Posterior cingulate gyrus (tissue), 11 donors: ENCODE data around the gene SEL1L.
"Not testable (repeated sequence)": the region's sequence is repeated elsewhere in the genome, so short reads cannot be mapped to it uniquely, and the experiment has no call there.

Experiments
- DNase-seq, 10 donors: peaks; one replicate each; pipeline versions ENCODE4 v3.0.0 to v3.0.0-alpha.2; 2020 to 2021; ENCODE audit warnings: mixed read lengths in 3 of 10
- intact Hi-C: fragments of 100-400 bp; cut with DNase I; formaldehyde crosslinking; loops from one replicate; pipeline ENCODE4 v1.15.1; 2023

Gene SEL1L

GRCh38 chr14:81533536-81534343 lies at the start of gene SEL1L:
Gene SEL1L (minus strand): TSS chr14:81533853. CDS start chr14:81533744, 109 bp downstream.
- intact Hi-C loops: loop anchor here (5.0 kb wide), 1 partner anchor 311 kb away; the partner anchor contains the start of gene GTF2A1
- DNase-seq: peak; percentile 98 to 100 (median 99)

- intact Hi-C loops: no loop called here
- no peak for DNase-seq
These were observed 48.8 kb upstream of the SEL1L start for GRCh38 chr14:81582420-81582819.

GRCh38 chr14:81579115-81579514 lies 45.5 kb upstream of the SEL1L start:
- intact Hi-C loops: no loop called here
- no peak for DNase-seq

- no peak for DNase-seq
- intact Hi-C loops: no loop called here
These were observed 37.8 kb upstream of the SEL1L start for GRCh38 chr14:81571437-81571836.

- DNase-seq: no peak
- intact Hi-C loops: no loop called here
These were observed 33.6 kb upstream of the SEL1L start for GRCh38 chr14:81567302-81567701.

GRCh38 chr14:81565441-81566290 lies 32.0 kb upstream of the SEL1L start:
- intact Hi-C loops: no loop called here
- DNase-seq: peak in 6 of 10 donors; percentile 25 to 84 (median 50)

- intact Hi-C loops: no loop called here
- no peak for DNase-seq
These were observed 29.2 kb upstream of the SEL1L start for GRCh38 chr14:81562818-81563217.

- no peak for DNase-seq
These were observed 27.6 kb upstream of the SEL1L start for GRCh38 chr14:81561084-81561775.

GRCh38 chr14:81559385-81559784 lies 25.7 kb upstream of the SEL1L start:
- intact Hi-C loops: no loop called here
- no peak for DNase-seq

More at GRCh38 chr14:81561084-81561775, 27.6 kb upstream of the SEL1L start:
- intact Hi-C loops: no loop called here

GRCh38 chr14:81557146-81557545 lies 23.5 kb upstream of the SEL1L start:
- DNase-seq: no peak
- intact Hi-C loops: no loop called here

- no peak for DNase-seq
- intact Hi-C loops: no loop called here
These were observed 22.0 kb upstream of the SEL1L start for GRCh38 chr14:81555684-81556083.

- intact Hi-C loops: no loop called here
- no peak for DNase-seq
These were observed 21.4 kb upstream of the SEL1L start for GRCh38 chr14:81555051-81555450.

GRCh38 chr14:81551471-81551870 lies 17.8 kb upstream of the SEL1L start:
- no peak for DNase-seq
- intact Hi-C loops: no loop called here

- no peak for DNase-seq
- intact Hi-C loops: no loop called here
These were observed 16.5 kb upstream of the SEL1L start for GRCh38 chr14:81550001-81550637.

- intact Hi-C loops: not testable (repeated sequence)
- peak in 2 of 10 donors; percentile 70 to 80 for DNase-seq
These were observed 7.6 kb upstream of the SEL1L start for GRCh38 chr14:81541206-81541605.

- intact Hi-C loops: no loop called here
- no peak for DNase-seq
These were observed 3.5 kb upstream of the SEL1L start for GRCh38 chr14:81537193-81537592.

GRCh38 chr14:81536241-81536771 lies 2.7 kb upstream of the SEL1L start:
- no peak for DNase-seq
- intact Hi-C loops: no loop called here

GRCh38 chr14:81535396-81536164 lies 1.9 kb upstream of the SEL1L start:
- DNase-seq: no peak
- intact Hi-C loops: no loop called here

- intact Hi-C loops: loop anchor here (5.0 kb wide), 1 partner anchor 312 kb away; the partner anchor contains the start of gene GTF2A1
- DNase-seq: no peak
These were observed 939 bp upstream of the SEL1L start for GRCh38 chr14:81534510-81535074.
